ENCODE measurements around the gene MEIOB.

The MEIOB gene

DNA sequence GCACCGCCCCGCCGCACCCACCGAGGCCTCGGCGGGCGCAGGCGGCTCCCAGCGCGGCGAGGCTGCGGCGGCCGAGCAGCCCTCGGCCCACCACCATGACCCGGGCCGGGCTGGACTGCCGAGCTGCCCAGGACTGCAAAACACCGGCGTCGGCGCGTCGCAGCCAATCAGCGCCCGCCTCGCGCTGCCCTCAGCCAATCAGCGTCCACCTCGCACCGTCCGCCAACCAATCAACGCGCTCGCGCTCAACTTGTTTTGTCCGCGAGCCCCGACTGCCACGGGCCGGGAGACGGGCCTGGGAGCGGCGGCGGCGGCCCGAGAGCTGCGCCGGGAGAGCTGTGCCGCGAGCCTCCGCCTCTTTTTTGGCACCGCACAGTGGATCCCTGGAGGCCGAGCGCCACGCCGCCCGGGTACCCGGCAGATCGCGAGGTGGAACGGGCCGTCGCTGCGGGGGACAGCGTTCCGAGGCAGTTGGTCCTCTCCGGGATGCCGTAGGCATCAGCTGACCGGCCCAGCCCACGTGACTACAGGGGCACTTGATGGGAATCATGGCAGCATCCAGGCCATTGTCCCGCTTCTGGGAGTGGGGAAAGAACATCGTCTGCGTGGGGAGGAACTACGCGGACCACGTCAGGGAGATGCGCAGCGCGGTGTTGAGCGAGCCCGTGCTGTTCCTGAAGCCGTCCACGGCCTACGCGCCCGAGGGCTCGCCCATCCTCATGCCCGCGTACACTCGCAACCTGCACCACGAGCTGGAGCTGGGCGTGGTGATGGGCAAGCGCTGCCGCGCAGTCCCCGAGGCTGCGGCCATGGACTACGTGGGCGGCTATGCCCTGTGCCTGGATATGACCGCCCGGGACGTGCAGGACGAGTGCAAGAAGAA is 45.0 kb downstream of the MEIOB start, which contains the start of the genes FAHD1 and HAGH:
Gene FAHD1, plus strand, starts transcription at position 516 of the 883 bp plus-strand sequence. Its CDS starts 33 bp downstream, at position 549.
Gene HAGH, minus strand, starts transcription at position 135 of the 883 bp plus-strand sequence. Its CDS starts 38 bp downstream, at position 97.
- DNase-seq = peak; percentile 96

DNA sequence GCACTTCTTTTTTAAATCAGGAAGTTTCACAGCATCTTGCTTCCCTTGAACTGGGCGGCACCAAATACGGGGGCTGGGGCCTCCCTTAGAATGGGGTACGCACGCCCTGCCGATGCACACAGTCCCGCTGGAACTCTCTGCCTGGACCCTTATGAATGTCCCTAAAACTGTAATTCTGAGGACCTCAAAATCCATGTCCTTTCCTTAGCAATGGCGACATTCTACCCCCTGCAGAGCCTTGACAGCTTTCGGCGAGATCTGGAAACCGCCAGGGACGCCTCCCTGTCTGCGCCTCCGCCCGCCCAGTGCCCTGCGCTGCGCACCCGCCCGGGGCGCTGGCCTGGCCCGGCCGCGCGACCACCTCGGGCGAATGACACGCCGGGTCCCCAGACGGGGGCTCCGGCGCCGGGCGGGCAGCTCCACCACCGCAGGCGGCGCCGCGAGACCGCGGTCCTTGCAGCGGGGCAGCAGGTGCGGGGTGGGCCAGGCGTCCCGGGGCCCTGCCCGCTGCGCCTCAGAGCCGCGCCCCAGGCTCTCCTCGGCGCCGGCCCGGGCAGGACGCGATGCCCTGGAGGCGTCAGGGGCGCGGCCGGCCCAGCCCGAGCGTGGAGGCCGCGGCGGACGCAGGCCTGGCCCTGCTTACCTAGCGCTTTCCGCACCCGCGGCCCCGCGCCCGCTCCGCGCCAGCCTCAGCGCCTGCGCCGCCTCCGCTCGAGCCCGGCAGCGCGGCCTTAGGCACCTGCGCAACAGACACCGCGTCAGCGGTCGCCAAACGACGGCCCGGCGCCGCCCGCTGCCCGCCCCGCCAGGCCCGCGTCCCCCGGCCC is 45.9 kb downstream of the MEIOB start:
- no peak for DNase-seq

DNA sequence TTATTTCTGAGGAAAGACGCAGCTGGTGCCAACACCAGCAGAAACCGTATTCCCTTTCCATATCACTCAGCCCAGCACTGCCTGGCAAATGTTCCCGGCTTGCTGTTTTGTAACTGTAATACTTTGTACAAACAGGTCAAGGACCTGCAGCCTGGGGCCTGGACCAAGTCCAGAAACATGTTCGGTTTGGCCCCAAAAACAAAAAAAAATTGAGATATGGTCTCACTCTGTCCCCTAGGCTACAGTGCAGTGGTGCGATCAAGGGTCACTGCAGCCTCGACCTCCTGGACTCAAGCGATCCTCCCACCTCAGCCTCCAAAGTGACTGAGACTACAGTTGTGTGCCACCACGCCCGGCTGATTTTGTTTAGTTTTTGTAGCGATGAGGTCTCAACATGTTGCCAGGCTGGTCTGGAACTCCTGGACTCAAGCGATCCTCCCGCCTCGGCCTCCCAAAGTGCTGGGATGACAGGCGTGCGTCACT is 46.5 kb downstream of the MEIOB start:
- no peak for DNase-seq

DNA sequence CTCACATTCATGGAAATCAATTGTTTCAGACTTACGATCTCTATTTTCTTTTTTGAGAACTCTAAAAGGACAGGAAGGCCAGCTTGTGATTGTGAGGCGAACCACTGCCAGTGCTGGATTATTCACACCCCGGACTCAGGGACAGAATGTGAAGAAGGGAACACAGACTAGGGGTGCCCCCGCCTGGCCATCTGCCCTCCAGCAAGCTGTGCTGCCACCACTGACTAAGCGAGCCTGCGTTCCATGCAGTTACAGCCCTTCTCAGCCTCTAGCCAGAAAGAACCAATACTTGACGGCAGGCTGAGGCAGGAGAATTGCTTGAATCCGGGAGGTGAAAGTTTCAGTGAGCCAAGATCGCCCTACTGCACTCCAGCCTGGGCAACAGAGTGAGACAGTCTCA is 48.1 kb downstream of the MEIOB start:
- DNase-seq = no peak

DNA sequence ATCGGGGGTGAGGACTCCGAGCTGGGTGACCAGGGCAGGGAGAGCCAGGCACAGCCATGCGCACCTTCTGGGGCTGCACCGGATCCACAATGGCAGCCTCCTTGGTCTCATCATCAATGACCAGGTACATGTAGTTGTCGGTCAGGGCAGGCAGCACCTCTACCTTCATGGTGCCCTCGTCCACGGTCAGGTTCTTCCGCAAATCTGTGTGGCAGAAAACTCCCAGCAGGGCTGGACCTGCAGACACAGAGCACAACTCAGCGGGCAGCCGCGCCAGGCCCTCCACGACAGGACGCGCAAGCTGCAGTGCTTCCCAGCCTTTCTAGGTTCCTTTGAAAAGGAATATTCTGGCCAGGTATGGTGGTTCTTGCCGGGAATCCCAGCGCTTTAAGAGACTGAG is 49.2 kb downstream of the MEIOB start:
- DNase-seq = no peak

DNA sequence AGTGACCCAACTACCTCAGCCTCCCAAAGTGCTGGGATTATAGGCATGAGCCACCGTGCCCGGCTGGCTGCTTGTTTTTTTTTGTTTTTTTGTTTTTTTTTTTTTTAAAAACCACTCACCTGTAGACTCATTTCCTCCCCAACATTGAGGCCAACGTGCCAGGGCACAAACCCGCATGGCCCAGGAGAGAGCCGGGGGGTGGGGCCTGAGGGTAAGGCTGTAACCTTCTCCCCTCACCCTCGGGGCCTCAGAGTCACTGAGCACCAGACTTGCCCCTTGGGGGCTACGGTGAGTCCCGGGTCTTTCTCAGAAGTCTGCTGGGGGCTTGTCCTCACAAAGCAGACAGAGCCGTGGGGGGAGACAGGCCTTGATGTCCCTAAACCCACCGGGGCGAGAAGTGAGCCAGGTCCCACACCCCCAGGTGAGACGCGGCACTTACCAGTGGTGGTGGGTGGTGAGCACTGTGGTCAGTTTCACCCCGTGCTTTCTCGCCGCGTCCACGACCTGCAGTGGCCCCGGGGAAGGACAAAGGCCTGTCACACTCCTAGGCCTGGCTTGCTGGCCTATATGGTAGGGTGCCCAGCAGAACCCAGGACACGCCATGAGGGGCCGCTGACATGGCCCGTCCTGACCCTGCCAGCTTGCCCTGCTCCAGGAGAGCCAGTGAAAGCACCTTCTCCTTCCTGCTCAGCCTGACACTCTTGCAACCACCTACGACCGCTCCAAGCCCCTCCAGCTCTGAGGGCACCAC is 49.9 kb downstream of the MEIOB start:
- no peak for DNase-seq

DNA sequence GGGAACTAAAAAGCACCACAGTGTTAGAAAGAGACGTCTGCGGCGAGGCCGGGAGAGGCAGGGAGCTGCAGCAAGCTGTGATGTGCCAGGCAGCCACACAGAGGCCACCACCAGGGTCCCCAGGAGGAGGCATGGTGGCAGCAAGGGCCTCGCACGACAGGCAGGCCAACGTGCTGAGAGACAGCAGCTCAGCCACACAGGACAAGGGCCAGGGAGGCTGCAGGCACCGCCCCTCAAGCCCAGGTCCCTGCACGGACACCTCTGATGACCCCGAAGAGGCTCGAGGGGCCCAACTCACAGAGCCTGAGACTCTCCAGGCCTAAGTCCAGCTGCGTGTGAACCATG is 51.0 kb downstream of the MEIOB start:
- DNase-seq = no peak

DNA sequence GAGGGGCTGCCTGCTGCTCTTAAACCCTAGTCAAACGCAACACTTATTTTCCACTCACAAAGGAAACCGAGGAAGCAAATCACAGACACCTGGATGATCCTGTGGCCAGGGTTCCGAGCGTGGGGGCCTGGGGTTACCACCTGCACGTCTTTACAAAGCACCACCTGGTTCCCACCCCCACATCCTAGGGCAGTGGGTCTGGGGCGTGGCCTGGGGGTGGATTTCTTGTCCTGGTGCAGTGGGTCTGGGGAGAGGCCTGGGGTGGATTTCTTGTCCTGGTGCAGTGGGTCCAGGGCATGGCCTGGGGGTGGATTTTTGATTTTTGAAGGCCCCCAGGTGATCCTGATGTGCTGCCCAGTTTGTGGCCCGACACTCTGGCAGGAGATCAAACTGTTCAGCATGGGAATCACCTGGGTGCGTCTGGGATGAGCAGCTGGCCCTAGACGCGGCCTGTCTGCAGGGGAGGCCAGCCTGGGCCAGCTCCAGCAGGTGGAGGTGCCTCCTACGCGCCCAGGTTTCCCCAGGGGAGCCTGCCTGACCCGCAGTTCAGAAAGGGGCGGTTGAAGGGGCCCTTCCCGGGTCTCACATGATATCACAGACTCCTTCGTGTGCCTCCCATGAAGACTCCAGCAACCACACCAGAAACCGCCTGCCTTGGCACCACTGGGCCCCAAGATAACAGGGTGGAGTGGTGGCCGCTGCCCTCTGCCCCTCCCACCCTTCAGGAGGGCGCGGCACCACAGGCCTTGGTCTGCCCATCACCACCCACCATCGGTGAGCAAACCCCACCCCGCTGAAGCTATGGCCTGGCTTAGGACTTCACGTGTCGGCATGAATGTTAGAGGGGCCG is 51.6 kb downstream of the MEIOB start:
- no peak for DNase-seq

DNA sequence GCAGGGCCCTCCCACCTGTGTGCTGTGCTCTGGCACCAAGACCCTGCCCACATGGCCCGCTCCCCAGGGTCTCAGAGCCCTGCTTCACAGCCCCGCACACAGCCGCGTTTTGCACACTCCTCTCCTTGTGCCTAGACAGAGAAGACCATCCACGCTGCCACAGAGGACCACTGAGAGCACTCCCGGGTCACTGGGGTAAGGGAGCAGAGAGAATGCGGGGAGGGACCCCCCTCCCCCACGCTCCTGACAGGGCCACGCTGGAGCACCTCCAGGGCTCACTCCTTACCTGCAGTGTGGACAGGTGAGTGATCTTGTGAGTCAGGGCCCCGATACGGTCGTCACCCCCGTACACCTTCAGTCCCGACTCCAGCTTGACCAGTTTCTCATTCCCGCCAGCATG is 52.4 kb downstream of the MEIOB start:
- no peak for DNase-seq

DNA sequence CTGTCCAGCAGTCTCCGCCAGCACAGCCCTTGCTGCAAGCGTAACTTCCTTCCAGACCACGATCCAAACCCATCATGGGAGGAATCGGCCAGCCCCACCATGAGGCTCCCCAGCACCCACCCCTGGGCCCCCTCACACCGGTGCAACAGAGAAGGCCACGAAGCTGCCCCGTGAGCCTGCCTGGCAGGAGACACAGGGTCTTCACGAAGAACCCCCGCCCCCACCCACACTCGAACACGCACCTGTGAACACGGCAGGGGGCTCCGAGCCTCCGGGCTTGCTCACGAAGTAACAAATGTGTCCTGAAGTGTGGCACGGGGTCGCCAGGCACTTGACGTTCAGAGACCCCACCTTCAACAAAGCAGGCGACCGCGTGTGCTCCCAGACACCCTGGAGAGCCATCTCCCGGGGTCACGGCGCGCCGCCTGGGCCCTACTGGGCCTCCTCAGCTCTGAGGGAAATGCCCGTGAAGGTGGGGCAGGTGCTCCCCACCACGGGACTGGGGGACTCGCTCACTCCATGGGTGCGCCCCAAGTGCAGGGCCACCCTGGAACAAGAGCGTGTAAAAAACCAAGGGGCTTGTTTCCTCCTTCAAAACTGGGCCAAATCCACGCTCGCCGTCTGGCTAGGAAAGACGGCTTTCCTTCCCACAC is 53.0 kb downstream of the MEIOB start:
- DNase-seq = no peak

DNA sequence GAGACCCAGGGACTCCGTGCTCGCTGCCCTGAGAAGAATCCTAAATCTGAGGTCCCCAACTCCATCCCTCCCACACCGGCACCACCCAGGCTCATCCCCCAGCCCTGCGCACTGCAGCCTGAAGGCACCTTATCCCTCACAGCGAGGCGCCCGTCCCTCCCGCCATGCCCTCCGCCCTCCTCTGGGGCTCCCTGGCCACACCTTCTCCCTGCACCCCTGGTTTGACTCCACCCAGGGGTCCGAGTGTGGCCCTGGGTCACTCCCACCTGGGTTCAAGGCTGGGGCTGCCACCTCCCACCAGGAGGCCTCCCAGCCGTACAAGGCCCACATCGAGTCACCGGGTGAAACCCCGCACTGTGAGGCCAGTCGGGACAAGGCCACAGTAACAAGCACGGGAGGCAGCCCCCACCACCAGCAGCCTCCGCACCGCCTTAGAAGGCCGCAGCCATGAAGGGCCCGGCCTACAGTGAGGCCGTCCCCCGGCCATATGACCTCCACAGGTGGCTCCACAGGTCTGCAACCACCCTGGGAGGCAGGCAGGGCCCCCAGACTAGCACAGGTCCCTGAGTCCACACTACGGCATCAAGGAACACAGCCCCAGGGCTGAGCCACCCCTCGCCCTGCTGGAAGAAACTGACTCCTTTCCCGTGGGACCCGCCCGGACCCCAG is 53.6 kb downstream of the MEIOB start:
- DNase-seq = no peak

DNA sequence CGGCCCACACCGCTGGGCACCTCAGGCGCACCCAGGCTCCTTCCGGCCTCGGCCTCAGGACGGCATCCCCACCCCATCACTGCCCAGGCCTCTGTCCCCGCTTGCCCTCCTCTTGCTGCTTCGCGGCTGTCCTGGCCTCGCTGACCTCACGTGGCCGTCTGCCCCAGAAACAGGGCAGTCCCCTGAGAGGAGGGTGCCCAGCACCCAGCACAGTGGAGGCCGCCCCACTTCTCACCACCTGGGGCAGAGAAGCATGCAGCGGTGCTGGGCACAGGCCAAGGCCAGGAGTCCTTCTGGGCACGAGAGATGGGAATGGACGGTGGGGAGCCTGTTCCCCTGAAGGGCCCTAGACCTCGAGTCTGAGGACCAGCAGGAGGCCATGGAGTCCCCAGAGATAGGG is 54.2 kb downstream of the MEIOB start:
- DNase-seq = no peak

DNA sequence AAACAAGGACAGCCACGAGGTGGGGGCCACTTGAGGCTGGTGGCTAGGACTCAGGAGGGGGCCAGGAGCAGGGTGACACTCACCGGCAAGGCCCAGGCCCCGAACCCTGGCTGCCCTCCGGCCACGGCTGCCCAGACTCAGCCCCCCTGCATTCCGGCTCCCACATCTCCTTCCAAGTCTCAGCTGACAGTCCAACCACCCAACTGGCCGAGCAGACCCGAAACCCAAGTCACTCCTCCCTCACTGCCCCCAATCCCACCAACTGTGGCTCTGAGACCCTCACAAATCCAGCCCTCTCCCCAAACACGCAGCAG is 54.7 kb downstream of the MEIOB start:
- DNase-seq = no peak

DNA sequence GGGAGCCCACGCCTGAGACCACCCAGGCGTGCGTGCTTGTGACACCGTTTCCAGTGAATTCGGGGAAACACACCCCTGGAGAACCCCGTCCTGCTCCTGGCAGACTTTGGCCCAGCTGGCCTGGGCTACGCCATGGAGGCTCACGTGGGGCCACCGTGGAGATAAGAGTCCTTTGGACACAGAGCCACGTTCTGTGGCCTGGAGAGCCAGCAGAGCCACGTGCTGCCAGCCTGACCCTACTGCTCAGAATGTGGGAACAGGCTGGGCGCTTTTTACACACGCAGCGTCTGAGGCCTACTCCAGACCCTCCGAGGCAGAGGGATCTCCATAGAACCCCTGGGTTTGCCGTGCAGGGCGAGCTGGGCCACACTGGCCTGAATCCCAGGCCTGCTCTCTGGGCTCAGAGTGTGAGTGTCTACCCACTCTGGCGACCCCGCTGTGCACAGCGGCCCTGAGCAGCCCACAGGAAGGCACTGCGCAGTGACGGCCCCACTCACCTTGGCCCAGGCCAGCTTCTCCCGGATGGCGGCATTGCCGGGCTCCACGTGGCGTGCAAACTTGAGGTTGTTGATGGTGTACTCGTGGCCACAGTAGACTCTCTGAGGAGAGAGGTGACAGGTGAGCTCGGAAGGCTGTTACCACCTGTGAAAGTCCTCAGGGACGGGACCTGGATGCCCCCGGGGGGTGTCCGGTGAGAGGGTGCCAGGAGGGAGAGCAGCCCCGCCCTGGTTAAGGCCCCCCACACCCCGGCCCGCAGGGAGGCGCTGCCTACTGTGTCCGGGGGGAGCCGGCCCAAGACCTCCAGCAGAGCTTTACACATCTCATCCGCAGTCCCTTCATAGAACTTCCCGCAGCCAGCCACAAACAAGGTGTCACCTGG is 55.3 kb downstream of the MEIOB start:
- no peak for DNase-seq

DNA sequence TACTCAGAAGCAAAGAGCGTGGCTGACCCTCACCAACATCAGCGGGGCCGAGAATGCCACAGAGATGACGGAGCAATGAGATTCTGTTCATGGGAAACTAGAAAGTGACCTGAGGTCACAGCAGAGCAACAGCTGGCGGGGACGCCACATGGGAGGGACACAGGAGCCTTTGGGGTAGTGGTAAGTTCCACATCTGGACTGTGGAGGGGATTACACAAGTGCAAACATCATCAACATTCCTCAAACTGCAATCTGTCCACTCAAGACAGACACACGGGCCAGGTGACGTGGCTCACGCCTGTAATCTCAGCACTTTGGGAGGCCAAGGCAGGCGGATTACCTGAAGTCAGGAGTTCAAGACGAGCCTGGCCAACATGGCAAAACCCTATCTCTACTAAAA is 56.5 kb downstream of the MEIOB start:
- DNase-seq = no peak

DNA sequence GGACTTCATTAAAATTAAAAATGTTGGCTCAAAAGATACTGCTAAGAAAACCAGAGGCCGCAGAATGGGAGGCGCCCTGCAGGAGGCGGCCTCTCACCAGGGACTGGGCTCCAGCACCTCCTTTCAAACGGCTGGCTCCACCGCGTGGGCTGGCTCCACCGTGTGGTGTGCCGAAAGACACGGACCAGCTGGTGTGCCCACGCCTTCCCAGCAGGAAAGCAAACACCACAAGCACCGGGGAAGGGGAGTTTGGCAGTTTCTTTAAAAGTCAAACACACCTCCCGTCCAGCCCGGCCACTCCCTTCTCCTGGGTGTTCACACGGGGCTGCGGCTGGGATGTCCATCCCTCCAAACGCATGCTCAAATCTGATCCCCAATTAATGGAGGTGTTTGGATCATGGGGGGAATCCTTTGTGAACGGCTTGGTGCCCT is 59.2 kb downstream of the MEIOB start:
- no peak for DNase-seq

DNA sequence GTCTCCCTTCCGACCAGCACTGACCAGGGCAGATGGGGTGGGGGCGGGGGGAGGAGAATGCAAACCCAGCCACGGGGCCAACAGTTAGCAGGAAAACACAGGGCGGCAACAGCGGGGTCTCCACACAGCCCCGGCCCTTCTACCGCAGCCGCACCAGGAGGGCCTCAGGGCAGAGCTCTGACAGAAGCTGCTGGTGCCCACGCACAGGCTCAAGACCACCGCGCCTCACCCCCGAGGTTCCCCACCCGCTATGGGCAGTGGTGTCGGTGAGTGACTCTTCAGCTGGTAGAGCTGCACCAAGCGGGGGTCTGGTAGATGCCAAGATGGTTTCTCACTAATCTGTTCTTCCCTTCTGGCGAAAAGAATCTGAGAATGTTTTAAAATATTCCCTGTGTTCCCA is 61.4 kb downstream of the MEIOB start:
- no peak for DNase-seq

DNA sequence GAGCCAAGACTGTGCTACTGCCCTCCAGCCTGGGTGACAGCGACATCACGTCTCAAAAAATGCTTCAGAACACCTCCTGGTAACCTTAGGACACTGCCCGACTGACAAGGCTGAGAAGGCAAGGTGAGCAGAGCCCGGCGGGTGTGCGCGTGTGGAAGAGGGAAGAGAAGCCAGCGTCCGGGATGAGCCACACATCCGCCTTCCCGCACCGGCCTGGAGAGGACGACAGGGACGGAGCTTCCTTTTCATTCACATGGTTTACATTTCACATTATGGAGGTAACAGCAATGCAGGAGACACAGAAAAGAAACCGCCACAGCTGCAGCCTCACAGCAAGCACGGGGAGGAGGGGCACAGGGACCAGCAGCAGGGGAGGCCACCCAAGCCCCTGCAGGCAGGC is 61.9 kb downstream of the MEIOB start:
- no peak for DNase-seq

DNA sequence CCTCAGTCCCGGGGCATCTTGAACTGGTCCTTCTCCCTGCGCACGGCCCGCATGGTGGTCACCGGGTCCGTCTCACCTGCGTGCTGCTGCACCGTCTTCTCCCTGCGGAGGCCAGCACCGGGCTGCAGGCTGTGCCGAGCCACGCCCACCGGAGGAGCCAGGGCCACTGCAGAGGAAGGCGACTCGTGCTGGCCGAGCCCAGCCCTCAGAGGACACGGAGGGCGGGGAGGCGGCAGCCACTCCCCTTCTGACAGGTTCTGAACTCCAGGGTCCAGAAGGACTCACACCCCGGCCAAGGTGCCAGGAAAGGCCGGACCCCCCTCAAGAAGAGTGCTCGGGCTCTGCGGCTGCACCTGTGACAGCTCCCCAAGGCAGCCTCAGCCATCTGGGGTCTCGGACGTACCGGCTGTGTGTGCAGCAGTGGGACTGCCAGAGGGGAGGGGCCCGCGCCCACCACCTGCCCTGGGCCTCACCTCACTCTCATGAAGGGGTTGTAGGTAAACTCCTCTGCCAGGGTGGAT is 62.6 kb downstream of the MEIOB start:
- DNase-seq = no peak

DNA sequence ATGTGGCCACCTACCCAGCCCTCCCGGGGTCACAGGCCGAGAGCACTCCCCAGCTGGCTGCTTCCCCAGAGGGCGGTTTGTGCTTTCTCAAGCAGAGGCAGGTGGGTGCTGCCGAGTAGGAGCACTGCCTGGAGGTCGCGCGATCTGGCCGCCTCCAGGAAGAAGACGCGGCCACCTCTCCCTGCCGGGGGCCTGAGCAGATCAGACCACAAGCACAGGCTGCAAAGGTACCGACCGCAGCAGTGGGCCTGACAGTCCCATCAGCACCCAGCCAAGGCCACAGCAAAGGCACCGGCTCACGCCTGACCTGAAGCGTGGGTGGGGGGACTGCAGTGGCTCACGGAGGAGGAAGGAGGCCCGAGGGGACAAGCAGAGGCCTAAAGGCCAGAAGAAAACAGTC is 63.3 kb downstream of the MEIOB start:
- no peak for DNase-seq

Data from left hindlimb (tissue), 1 donor.